GM13976 (cell line): Measurements from ENCODE around the gene AP1B1.

ENCODE experiments used
- DNase-seq: peaks from one replicate; pipeline ENCODE4 v3.0.0; 2012; ENCODE audit warnings: low spot score
- CTCF ChIP-seq: IDR thresholded peaks from 2 replicates; pipeline ENCODE4 v1.5.1; 2012; ENCODE audit warnings: borderline replicate concordance, mild to moderate bottlenecking; ENCODE audit not compliant: insufficient read depth; ENCODE audit errors: extremely low read depth, missing control alignments, control extremely low read depth
- in situ Hi-C: fragments of 300-500 bp; cut with MboI; formaldehyde crosslinking; loops from one replicate; pipeline ENCODE4 v1.12.0; 2022; ENCODE audit warnings: low sequenced_read_pairs, mixed read lengths, inconsistent platforms; ENCODE audit not compliant: unreplicated experiment

AP1B1 gene

GRCh38 chr22:29396126-29396525, 7.8 kb upstream of the AP1B1 start:
- in situ Hi-C loops, result loop anchor here (10.0 kb wide), 1 partner anchor 79 kb away; no protein-coding TSS in a partner anchor
- no peak for DNase-seq
- TF ChIP-seq CTCF, result no peak

- in situ Hi-C loops, result loop anchor here (10.0 kb wide), 1 partner anchor 80 kb away; no protein-coding TSS in a partner anchor
- TF ChIP-seq CTCF, result peak; percentile 86
- peak; percentile 83 for DNase-seq
These were observed 6.7 kb upstream of the AP1B1 start for GRCh38 chr22:29394931-29395581.

GRCh38 chr22:29393019-29393608, 4.7 kb upstream of the AP1B1 start:
- peak; percentile 25 for DNase-seq
- TF ChIP-seq CTCF, result no peak
- in situ Hi-C loops, result loop anchor here (10.0 kb wide), 1 partner anchor 82 kb away; no protein-coding TSS in a partner anchor

GRCh38 chr22:29391546-29391945, 3.2 kb upstream of the AP1B1 start:
- no peak for TF ChIP-seq CTCF
- DNase-seq, result no peak
- in situ Hi-C loops, result loop anchor here (10.0 kb wide), 1 partner anchor 83 kb away; no protein-coding TSS in a partner anchor

GRCh38 chr22:29390270-29390669, 1.9 kb upstream of the AP1B1 start:
- in situ Hi-C loops, result loop anchor here (10.0 kb wide), 1 partner anchor 85 kb away; no protein-coding TSS in a partner anchor
- DNase-seq, result no peak
- no peak for TF ChIP-seq CTCF

GRCh38 chr22:29388759-29389090, 355 bp upstream of the AP1B1 start:
- in situ Hi-C loops, result no loop called here
- TF ChIP-seq CTCF, result no peak
- DNase-seq, result no peak
